Tibial artery (tissue), 4 donors: Measurements from ENCODE around the gene PRSS27.
"Not testable (repeated sequence)": the region's sequence is repeated elsewhere in the genome, so short reads cannot be mapped to it uniquely, and the experiment has no call there.

ENCODE experiments used
- DNase-seq, 2 donors: peaks; one replicate each; pipeline ENCODE4 v3.0.0-alpha.2; 2019
- H3K27ac ChIP-seq, 2 donors: fragments of 200-600 bp; sonication (generic) in 1 of 2; 1 replicate in 1 of 2; 2 replicates in 1 of 2; pipeline ENCODE4 v1.5.1; 2018 to 2019; ENCODE audit warnings: mild to moderate bottlenecking in 1 of 2
- H3K27me3 ChIP-seq, 2 donors: fragments of 200-600 bp; sonication (generic) in 1 of 2; one replicate each; pipeline versions ENCODE4 v1.5.1 to v1.6.0; 2016 to 2019
- H3K36me3 ChIP-seq, 3 donors: fragments of 200-600 bp; sonication (generic) in 2 of 3; one replicate each; pipeline ENCODE4 v1.5.1; 2016 to 2019; ENCODE audit warnings: mild to moderate bottlenecking in 2 of 3
- H3K4me1 ChIP-seq, 4 donors: fragments of 200-600 bp; sonication (generic) in 2 of 4; 1 replicate in 3 of 4; 2 replicates in 1 of 4; pipeline ENCODE4 v1.5.1; 2016 to 2019
- H3K4me3 ChIP-seq, 2 donors: fragments of 200-600 bp; sonication (generic) in 1 of 2; 1 replicate in 1 of 2; 2 replicates in 1 of 2; pipeline ENCODE4 v1.5.1; 2018 to 2019; ENCODE audit warnings: mild to moderate bottlenecking in 2 of 2
- H3K9me3 ChIP-seq, 3 donors: fragments of 200-600 bp; sonication (generic) in 1 of 3; one replicate each; pipeline ENCODE4 v1.5.1; 2016 to 2019
- intact Hi-C: fragments of 100-400 bp; cut with DNase I; formaldehyde crosslinking; loops from one replicate; pipeline ENCODE4 v1.15.0; 2023; ENCODE audit warnings: low total_unique reads
- TF ChIP-seq, protein P1 (sequence below), 2 experiments: fragments of 200-600 bp in 1 of 2; fragments of 450-650 bp in 1 of 2; IDR thresholded peaks; one replicate each; pipeline ENCODE4 v1.5.1; 2017 to 2019; ENCODE audit warnings: antibody characterized with exemption in 2 of 2, mild to moderate bottlenecking in 1 of 2, moderate library complexity in 1 of 2

Gene PRSS27

GRCh38 chr16:2675714-2676113 lies 44.3 kb downstream of the PRSS27 start:
- no peaks in the 10 kb centered on the region for H3K27me3 ChIP-seq
- DNase-seq, result no peak
- no peak overlapping the region for H3K4me3 ChIP-seq
- H3K4me1 ChIP-seq, result peaks cover 0 to 18% (median 16%) of the 10 kb centered on the region in 4 donors
- TF ChIP-seq, protein P1, sequence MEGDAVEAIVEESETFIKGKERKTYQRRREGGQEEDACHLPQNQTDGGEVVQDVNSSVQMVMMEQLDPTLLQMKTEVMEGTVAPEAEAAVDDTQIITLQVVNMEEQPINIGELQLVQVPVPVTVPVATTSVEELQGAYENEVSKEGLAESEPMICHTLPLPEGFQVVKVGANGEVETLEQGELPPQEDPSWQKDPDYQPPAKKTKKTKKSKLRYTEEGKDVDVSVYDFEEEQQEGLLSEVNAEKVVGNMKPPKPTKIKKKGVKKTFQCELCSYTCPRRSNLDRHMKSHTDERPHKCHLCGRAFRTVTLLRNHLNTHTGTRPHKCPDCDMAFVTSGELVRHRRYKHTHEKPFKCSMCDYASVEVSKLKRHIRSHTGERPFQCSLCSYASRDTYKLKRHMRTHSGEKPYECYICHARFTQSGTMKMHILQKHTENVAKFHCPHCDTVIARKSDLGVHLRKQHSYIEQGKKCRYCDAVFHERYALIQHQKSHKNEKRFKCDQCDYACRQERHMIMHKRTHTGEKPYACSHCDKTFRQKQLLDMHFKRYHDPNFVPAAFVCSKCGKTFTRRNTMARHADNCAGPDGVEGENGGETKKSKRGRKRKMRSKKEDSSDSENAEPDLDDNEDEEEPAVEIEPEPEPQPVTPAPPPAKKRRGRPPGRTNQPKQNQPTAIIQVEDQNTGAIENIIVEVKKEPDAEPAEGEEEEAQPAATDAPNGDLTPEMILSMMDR (IDR thresholded peaks at IDR 0.05), result no peak
- intact Hi-C loops, result no loop called here
- no peaks in the 10 kb centered on the region for H3K36me3 ChIP-seq
- H3K27ac ChIP-seq, result no peak overlapping the region
- no peaks in the 10 kb centered on the region for H3K9me3 ChIP-seq

DNA sequence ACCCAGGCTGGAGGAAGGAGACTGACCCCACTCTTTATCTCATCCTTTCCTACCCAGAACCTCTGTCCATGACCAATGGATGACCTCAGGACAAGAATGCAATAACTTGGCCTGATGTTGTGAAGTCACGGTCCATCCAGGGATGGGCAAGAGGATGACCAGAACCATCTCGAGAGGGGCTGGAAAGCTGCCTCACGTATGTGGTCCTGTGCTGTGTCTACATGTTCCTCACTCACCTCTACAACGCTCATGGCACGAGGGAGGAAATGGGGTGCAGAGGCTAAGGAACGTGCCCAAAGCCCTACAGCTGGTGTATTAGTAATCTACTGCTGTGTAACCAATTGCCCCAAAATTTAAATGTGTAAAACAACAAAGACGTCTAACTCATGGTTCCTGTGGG lies 45.0 kb downstream of the PRSS27 start:
- intact Hi-C loops, result no loop called here
- Histone ChIP-seq H3K4me1 (peaks cover 0 to 19% (median 17%) of the 10 kb centered on the region in 4 donors), H3K4me3 (no peak overlapping the region), H3K27ac (no peak overlapping the region), H3K9me3 (no peaks in the 10 kb centered on the region), H3K36me3 (no peaks in the 10 kb centered on the region), H3K27me3 (no peaks in the 10 kb centered on the region)
- TF ChIP-seq, protein P1 (IDR thresholded peaks at IDR 0.05), result no peak
- no peak for DNase-seq

DNA sequence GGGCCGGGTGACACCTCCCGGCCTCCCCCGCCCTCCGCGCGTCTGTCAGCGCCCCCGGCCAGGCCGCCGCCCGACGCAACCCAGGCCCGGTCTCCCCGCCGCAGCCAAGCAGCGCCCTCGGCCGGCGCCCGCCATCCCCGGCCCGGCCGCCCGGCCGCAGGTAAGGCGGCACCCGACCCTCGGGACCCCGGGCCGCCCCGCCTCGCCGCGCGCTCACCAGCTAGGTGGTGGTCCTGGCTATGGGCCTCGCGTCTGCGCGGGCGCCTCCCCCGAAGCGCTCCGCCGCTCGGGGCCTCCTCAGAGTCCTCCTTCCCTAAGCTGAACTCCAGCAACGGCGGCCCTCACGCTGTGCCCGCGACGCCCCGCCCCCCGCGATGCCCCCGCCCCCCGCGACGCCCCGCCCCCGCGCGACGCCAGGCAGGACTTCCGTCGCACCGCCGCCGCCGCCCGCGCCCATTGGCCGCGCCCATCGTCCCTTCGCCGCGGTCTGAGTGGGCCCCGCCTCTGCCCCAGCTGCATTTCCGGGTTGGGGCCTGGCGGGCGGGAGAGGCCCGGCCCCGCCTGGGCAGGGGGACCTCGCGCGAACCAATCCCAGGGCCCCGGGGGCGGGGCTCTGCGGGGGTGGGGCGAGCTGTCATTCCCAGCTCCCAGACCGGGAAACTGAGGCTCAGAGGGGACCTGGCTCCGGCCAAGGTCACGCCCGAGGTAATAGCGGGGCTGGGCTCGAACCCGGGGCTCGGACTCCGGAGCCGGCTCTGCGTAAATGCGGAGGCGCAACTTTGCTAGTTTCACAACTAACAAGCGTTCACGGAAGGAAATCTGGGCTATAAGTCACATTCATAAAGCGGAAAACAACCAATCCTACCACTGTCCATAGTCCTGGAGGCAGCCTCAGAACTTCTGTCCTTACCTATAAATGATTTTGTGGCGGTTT lies 46.7 kb downstream of the PRSS27 start:
- peak overlapping the region; percentile 54 to 60 for H3K4me3 ChIP-seq
- H3K27ac ChIP-seq, result peak overlapping the region; percentile 57 to 73
- intact Hi-C loops, result no loop called here
- DNase-seq, result peak; percentile 94 to 98
- H3K4me1 ChIP-seq, result peaks cover 0 to 27% (median 17%) of the 10 kb centered on the region in 4 donors
- H3K9me3 ChIP-seq, result no peaks in the 10 kb centered on the region
- H3K36me3 ChIP-seq, result peaks cover 0 to 11% (median 6%) of the 10 kb centered on the region in 3 donors
- TF ChIP-seq, protein P1 (IDR thresholded peaks at IDR 0.05), result no peak
- H3K27me3 ChIP-seq, result no peaks in the 10 kb centered on the region

- Histone ChIP-seq H3K9me3 (no peaks in the 10 kb centered on the region), H3K4me1 (peaks cover 0 to 27% (median 17%) of the 10 kb centered on the region in 4 donors), H3K4me3 (peak overlapping the region in 1 of 2 donors; percentile 60), H3K27me3 (no peaks in the 10 kb centered on the region), H3K27ac (no peak overlapping the region), H3K36me3 (peaks cover 0 to 22% (median 14%) of the 10 kb centered on the region in 3 donors)
- no peak for DNase-seq
- intact Hi-C loops, result no loop called here
- TF ChIP-seq, protein P1 (IDR thresholded peaks at IDR 0.05), result no peak
Measured at GRCh38 chr16:2671741-2672140, 48.3 kb downstream of the PRSS27 start.

GRCh38 chr16:2671193-2671592 lies 48.8 kb downstream of the PRSS27 start:
- DNase-seq, H3K9me3 ChIP-seq, H3K4me3 ChIP-seq, intact Hi-C loops, H3K27me3 ChIP-seq, H3K27ac ChIP-seq: not testable (repeated sequence)
- Histone ChIP-seq H3K36me3 (peaks cover 0 to 24% (median 14%) of the 10 kb centered on the region in 3 donors), H3K4me1 (peaks cover 0 to 27% (median 17%) of the 10 kb centered on the region in 4 donors)

GRCh38 chr16:2670017-2670416 lies 50.0 kb downstream of the PRSS27 start:
- H3K9me3 ChIP-seq, intact Hi-C loops, H3K4me3 ChIP-seq, H3K27me3 ChIP-seq: not testable (repeated sequence)
- Histone ChIP-seq H3K4me1 (peaks cover 0 to 27% (median 17%) of the 10 kb centered on the region in 4 donors), H3K36me3 (peaks cover 0 to 24% (median 14%) of the 10 kb centered on the region in 3 donors), H3K27ac (peak overlapping the region in 1 of 2 donors; percentile 51)
- peak; percentile 63 to 80 for DNase-seq
- TF ChIP-seq, protein P1 (IDR thresholded peaks at IDR 0.05), result peak; percentile 63 to 72

- H3K9me3 ChIP-seq, H3K4me3 ChIP-seq, DNase-seq, intact Hi-C loops, H3K27me3 ChIP-seq: not testable (repeated sequence)
- peaks cover 0 to 24% (median 14%) of the 10 kb centered on the region in 3 donors for H3K36me3 ChIP-seq
- peak overlapping the region in 1 of 2 donors; percentile 51 for H3K27ac ChIP-seq
- H3K4me1 ChIP-seq, result peaks cover 0 to 27% (median 17%) of the 10 kb centered on the region in 4 donors
Measured at GRCh38 chr16:2669587-2669986, 50.4 kb downstream of the PRSS27 start.

GRCh38 chr16:2666671-2667070 lies 53.4 kb downstream of the PRSS27 start:
- intact Hi-C loops, H3K9me3 ChIP-seq: not testable (repeated sequence)
- H3K36me3 ChIP-seq, result peaks cover 7 to 24% (median 14%) of the 10 kb centered on the region in 3 donors

More at GRCh38 chr16:2666671-2667070, 53.4 kb downstream of the PRSS27 start:
- not testable (repeated sequence) for H3K27me3 ChIP-seq, DNase-seq, H3K4me3 ChIP-seq, H3K27ac ChIP-seq
- peaks cover 0 to 13% (median 8%) of the 10 kb centered on the region in 4 donors for H3K4me1 ChIP-seq
